Osteocyte (in vitro differentiated cells): Measurements from ENCODE around the gene NPLOC4. TPM values are rescaled to one million over a fixed set of nuclear protein-coding genes. Genes with fewer than 3 reads are reported as not detected.

ENCODE experiments used
- DNase-seq: peaks from one replicate; pipeline ENCODE4 v3.0.0; 2021; ENCODE audit warnings: mixed read lengths; ENCODE audit not compliant: unreplicated experiment; ENCODE audit errors: extremely low spot score
- H3K27ac Mint-ChIP-seq: one replicate; pipeline ENCODE4 v1.8.0; 2021; ENCODE audit warnings: mild to moderate bottlenecking, mixed read lengths; ENCODE audit not compliant: unreplicated experiment
- H3K27me3 Mint-ChIP-seq: one replicate; pipeline ENCODE4 v1.8.0; 2021; ENCODE audit warnings: mixed read lengths; ENCODE audit not compliant: unreplicated experiment
- H3K36me3 Mint-ChIP-seq: one replicate; pipeline ENCODE4 v1.8.0; 2021; ENCODE audit warnings: mixed read lengths; ENCODE audit not compliant: unreplicated experiment
- H3K4me1 Mint-ChIP-seq: one replicate; pipeline ENCODE4 v1.8.0; 2021; ENCODE audit warnings: mixed read lengths; ENCODE audit not compliant: unreplicated experiment
- H3K4me3 Mint-ChIP-seq: one replicate; pipeline ENCODE4 v1.8.0; 2021; ENCODE audit warnings: mild to moderate bottlenecking, moderate library complexity, mixed read lengths; ENCODE audit not compliant: unreplicated experiment
- H3K9me3 Mint-ChIP-seq: one replicate; pipeline ENCODE4 v1.8.0; 2021; ENCODE audit warnings: mixed read lengths; ENCODE audit not compliant: unreplicated experiment
- total RNA-seq: library from RNA; stranded (reverse); gene quantifications from 2 replicates; pipeline ENCODE4 v1.2.1, GENCODE V29; 2021
- TF ChIP-seq, protein P1 (sequence below): fragments of 200-600 bp; sonication (generic); IDR thresholded peaks from 2 replicates; pipeline ENCODE4 v1.5.0; 2021; ENCODE audit warnings: antibody characterized with exemption, mild to moderate bottlenecking, moderate library complexity

The NPLOC4 gene
- total RNA-seq, 1 donor from 2014 or later: 99.7 TPM

DNA sequence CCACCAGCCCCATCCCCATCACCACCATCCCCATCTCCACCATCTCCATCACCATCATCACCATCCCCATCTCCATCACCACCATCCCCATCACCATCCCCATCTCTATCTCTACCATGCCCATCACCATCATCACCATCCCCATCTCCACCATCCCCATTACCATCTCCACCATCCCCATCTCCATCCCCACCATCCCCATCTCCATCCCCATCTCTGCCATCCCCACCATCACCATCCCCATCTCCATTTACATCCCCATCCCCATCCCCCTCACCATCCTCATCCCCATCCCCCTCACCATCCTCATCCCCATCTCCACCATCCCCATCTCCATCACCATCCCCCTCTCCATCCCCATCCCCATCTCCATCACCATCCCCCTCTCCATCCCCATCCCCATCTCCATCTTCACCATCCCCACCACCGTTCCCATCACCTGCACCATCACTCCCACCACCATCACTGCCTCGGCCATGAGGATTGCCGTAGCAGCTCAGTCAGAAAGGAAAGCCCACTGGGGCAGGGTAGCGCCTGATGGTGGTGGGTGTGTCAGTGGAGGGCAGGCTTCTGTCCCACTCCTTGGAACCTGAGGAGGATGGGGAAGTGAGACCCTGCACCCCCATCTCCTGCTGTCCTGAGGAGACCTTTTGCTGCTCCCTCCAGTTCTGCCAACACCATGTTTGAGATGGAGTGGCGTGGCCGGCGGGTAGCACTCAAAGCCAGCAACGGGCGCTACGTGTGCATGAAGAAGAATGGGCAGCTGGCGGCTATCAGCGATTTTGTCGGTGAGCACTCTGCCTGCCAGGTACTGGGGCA is 101.2 kb downstream of the NPLOC4 start:
- Mint-ChIP-seq H3K4me3 (no peak overlapping the region), H3K36me3 (peaks cover 6% of the 10 kb centered on the region), H3K27ac (no peak overlapping the region), H3K9me3 (no peaks in the 10 kb centered on the region), H3K27me3 (no peaks in the 10 kb centered on the region), H3K4me1 (peaks cover 8% of the 10 kb centered on the region)
- TF ChIP-seq, protein P1, sequence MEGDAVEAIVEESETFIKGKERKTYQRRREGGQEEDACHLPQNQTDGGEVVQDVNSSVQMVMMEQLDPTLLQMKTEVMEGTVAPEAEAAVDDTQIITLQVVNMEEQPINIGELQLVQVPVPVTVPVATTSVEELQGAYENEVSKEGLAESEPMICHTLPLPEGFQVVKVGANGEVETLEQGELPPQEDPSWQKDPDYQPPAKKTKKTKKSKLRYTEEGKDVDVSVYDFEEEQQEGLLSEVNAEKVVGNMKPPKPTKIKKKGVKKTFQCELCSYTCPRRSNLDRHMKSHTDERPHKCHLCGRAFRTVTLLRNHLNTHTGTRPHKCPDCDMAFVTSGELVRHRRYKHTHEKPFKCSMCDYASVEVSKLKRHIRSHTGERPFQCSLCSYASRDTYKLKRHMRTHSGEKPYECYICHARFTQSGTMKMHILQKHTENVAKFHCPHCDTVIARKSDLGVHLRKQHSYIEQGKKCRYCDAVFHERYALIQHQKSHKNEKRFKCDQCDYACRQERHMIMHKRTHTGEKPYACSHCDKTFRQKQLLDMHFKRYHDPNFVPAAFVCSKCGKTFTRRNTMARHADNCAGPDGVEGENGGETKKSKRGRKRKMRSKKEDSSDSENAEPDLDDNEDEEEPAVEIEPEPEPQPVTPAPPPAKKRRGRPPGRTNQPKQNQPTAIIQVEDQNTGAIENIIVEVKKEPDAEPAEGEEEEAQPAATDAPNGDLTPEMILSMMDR: no peak
- DNase-seq: no peak

DNA sequence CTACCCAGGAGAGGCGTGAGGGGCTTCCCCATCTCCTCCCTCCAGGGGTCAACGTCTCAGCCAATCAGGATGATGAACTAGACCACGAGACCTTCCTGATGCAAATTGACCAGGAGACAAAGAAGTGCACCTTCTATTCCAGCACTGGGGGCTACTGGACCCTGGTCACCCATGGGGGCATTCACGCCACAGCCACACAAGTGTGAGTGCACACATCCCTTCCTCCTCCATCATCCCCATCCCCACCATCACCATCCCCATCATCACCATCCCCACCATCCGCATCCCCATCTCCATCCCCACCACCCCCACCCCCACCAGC is 101.9 kb downstream of the NPLOC4 start:
- Mint-ChIP-seq H3K4me1 (peaks cover 8% of the 10 kb centered on the region), H3K9me3 (no peaks in the 10 kb centered on the region), H3K4me3 (no peak overlapping the region), H3K36me3 (peaks cover 6% of the 10 kb centered on the region), H3K27ac (no peak overlapping the region), H3K27me3 (no peaks in the 10 kb centered on the region)
- TF ChIP-seq, protein P1: no peak
- DNase-seq: no peak

DNA sequence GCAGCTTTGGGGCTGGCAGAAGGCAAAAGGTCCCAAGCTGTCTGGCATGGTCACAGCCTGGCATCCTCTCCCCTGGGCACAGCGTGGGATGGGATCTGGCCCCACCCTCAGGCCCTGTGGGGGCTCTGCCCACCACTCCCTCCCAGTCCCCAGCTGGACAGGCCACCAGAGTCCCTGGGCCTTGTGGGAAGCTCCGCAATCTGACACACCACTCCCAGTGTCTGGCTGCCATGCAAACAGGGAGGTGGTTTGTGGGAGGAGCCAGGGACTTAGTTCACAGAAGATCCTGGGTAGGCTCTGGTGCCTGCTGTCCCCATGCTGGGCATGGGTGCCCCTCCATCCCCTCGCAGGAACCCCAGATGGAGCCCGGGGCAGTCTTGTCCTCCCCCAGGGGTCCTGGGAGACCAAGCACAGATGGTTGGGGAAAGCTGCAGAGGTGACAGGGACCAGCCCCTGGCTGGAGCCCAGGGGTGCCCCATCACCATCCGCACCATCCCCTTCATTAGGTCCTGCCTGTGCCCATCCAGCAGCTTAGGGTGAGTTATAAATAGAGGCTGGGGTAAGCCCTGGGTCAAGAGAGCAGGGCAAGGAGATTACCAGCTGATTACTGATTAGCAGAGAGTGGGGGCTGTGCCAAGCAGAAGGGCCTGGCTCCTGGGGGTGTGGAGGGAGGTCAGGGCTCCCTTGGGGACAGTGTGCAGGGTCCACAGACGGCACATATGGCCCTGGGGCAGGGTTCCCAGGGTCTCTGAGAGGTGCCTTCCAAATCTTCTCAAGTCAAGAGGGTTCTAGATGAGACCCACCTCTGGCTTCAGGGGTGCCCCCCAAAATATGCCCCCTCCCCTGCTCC is 102.5 kb downstream of the NPLOC4 start:
- H3K27ac Mint-ChIP-seq: no peak overlapping the region
- DNase-seq: no peak
- peaks cover 6% of the 10 kb centered on the region for H3K36me3 Mint-ChIP-seq
- H3K27me3 Mint-ChIP-seq: no peaks in the 10 kb centered on the region
- no peak overlapping the region for H3K4me3 Mint-ChIP-seq
- TF ChIP-seq, protein P1: no peak
- no peaks in the 10 kb centered on the region for H3K9me3 Mint-ChIP-seq
- H3K4me1 Mint-ChIP-seq: peaks cover 8% of the 10 kb centered on the region

DNA sequence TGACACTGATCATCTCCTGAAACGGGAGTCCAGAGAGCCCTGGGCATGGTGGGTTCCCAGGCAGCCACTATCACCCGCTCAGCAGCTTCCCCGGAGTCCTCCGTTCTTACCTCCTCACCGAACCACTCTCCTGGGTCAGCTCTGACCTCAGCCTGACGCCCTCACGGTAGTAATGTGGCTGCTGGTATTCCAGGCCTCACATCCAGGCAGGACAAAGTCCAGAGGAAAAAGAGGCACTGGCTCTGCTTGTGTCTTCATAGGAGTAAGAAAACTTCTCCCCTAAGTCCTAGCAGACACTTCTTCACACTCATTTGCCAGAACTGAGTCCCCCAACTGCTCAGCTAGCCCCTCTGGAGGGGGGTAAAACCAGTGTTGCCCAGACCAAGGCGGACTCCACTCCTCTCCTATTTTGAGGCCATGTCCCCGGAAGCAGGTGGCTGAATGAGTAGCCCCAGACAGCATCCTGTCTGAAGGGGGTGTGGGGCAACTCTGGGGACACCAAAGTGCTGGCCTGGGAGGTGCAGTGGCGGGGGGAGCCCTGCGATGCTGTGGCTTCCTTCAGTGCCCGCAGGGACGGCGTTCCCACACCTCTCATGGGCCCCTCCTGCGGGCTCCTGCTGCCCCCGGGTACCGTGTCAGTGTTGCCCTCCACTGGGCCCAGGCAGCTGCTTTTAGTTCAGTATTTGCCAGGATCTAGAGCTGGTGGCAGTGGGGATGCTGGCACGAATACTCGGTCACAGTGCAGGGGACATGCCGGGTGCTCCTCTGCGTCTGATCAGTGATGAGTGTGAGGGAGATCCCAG is 103.4 kb downstream of the NPLOC4 start:
- TF ChIP-seq, protein P1: no peak
- no peak for DNase-seq
- H3K27ac Mint-ChIP-seq: peak overlapping the region; percentile 69
- H3K9me3 Mint-ChIP-seq: no peaks in the 10 kb centered on the region
- no peaks in the 10 kb centered on the region for H3K27me3 Mint-ChIP-seq
- no peak overlapping the region for H3K4me3 Mint-ChIP-seq
- H3K4me1 Mint-ChIP-seq: peaks cover 6% of the 10 kb centered on the region
- H3K36me3 Mint-ChIP-seq: peaks cover 5% of the 10 kb centered on the region
